Thyroid gland (tissue), 4 donors: Measurements from ENCODE around the gene CCT2.

ENCODE experiments used
- CTCF ChIP-seq, 6 experiments: fragments of 200-600 bp in 3 of 6; fragments of 450-650 bp in 3 of 6; sonication (generic) in 3 of 6; IDR thresholded peaks; one replicate each; pipeline ENCODE4 v1.5.1; 2016 to 2019; ENCODE audit warnings: antibody characterized with exemption in 6 of 6, mild to moderate bottlenecking in 2 of 6, inconsistent platforms in 1 of 6, moderate library complexity in 1 of 6
- POLR2A ChIP-seq, 2 donors: fragments of 450-650 bp; IDR thresholded peaks; one replicate each; pipeline ENCODE4 v1.6.1; 2017; ENCODE audit warnings: antibody characterized with exemption in 2 of 2, mild to moderate bottlenecking in 2 of 2, moderate library complexity in 1 of 2

GRCh38 chr12:69556383-69556782 lies 28.9 kb upstream of the CCT2 start:
- TF ChIP-seq POLR2A (IDR thresholded peaks at IDR 0.05) (no peak), CTCF (IDR thresholded peaks at IDR 0.05) (no peak)
